HCT116 (cell line): ENCODE results near the gene MFN2.

Source experiments
- CTCF ChIP-seq, 3 experiments: fragments of 200-600 bp in 1 of 3; sonication (generic) in 1 of 3; IDR thresholded peaks in 2 of 3; conservative IDR thresholded peaks in 1 of 3; 2 replicates each; pipeline ENCODE4 v1.5.1; 2012 to 2017; ENCODE audit warnings: low read depth in 2 of 3, low read length in 2 of 3, antibody characterized with exemption in 1 of 3, borderline replicate concordance in 1 of 3, control low read depth in 1 of 3, mild to moderate bottlenecking in 1 of 3, mixed read lengths in 1 of 3, mixed run types in 1 of 3, moderate library complexity in 1 of 3; ENCODE audit not compliant: insufficient read depth in 1 of 3
- EZH2 ChIP-seq: fragments of 200-600 bp; sonication (generic); IDR thresholded peaks from 2 replicates; pipeline ENCODE4 v1.6.1; 2017; ENCODE audit warnings: antibody characterized with exemption, mixed run types
- EZH2phosphoT487 ChIP-seq: fragments of 200-600 bp; IDR thresholded peaks from 2 replicates; pipeline ENCODE4 v1.6.1; 2018; ENCODE audit warnings: antibody characterized with exemption, borderline replicate concordance
- JUND ChIP-seq: IDR thresholded peaks from 2 replicates; pipeline ENCODE4 v1.6.1; 2012
- POLR2A ChIP-seq: IDR thresholded peaks from 2 replicates; pipeline ENCODE4 v1.7.0; 2011; ENCODE audit warnings: borderline replicate concordance; ENCODE audit not compliant: insufficient read depth, insufficient read length; ENCODE audit errors: extremely low read depth
- POLR2AphosphoS5 ChIP-seq: IDR thresholded peaks from 2 replicates; pipeline ENCODE4 v1.6.1; 2011; ENCODE audit warnings: mild to moderate bottlenecking, low read depth, low read length, moderate library complexity
- SIN3A ChIP-seq: IDR thresholded peaks from 2 replicates; pipeline ENCODE4 v1.6.1; 2012; ENCODE audit warnings: low read depth
- SRF ChIP-seq: IDR thresholded peaks from 2 replicates; pipeline ENCODE4 v1.6.1; 2012; ENCODE audit warnings: low read depth
- ZFX ChIP-seq: fragments of 450-650 bp; IDR thresholded peaks from 2 replicates; pipeline ENCODE4 v1.6.1; 2017
- ZNF274 ChIP-seq: fragments of 200-500 bp; sonication (Bioruptor generic); IDR thresholded peaks from 2 replicates; pipeline ENCODE4 v1.6.1; 2014; ENCODE audit warnings: mild to moderate bottlenecking, low read depth, low read length, inconsistent platforms
- TF ChIP-seq, protein P1 (sequence below): IDR thresholded peaks from 2 replicates; pipeline ENCODE4 v1.6.1; 2012

- TF ChIP-seq CTCF (IDR thresholded peaks at IDR 0.05 in 2 of 3, conservative IDR thresholded peaks at IDR 0.05 in 1 of 3; ENCODE audit: borderline replicate concordance in 1 of 3, insufficient read depth in 1 of 3, low read depth in 2 of 3, low read length in 2 of 3), result no peak
- TF ChIP-seq POLR2AphosphoS5, result no peak; the same call in 1 of the 2 replicates
- TF ChIP-seq SRF, result no peak
- TF ChIP-seq SIN3A, result no peak
- no peak for TF ChIP-seq EZH2phosphoT487
- TF ChIP-seq POLR2A, result no peak
- TF ChIP-seq, protein P1, sequence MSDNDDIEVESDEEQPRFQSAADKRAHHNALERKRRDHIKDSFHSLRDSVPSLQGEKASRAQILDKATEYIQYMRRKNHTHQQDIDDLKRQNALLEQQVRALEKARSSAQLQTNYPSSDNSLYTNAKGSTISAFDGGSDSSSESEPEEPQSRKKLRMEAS, result no peak
- no peak for TF ChIP-seq EZH2
- no peak for TF ChIP-seq ZFX
- no peak for TF ChIP-seq ZNF274
- no peak for TF ChIP-seq JUND
Observed at GRCh38 chr1:11948822-11949458, 31.3 kb upstream of the MFN2 start.
